HG03280 (cell line): ENCODE results near the gene VWA3B.
"Not testable (repeated sequence)": the region's sequence is repeated elsewhere in the genome, so short reads cannot be mapped to it uniquely, and the experiment has no call there.

Experiments
- ATAC-seq: cut with Tn5 transposase; IDR thresholded peaks from one replicate; pipeline ENCODE4 v1.9.1; 2021; ENCODE audit warnings: mild to moderate bottlenecking, moderate library complexity; ENCODE audit not compliant: unreplicated experiment

VWA3B gene

GRCh38 chr2:98130073-98130472 lies 43.1 kb downstream of the VWA3B start:
- not testable (repeated sequence) for ATAC-seq

- ATAC-seq: no peak
Observed at GRCh38 chr2:98134172-98135005, 47.4 kb downstream of the VWA3B start.

GRCh38 chr2:98137196-98137595 lies 50.2 kb downstream of the VWA3B start:
- no peak for ATAC-seq

GRCh38 chr2:98138978-98139377 lies 52.0 kb downstream of the VWA3B start:
- not testable (repeated sequence) for ATAC-seq

GRCh38 chr2:98140210-98140609 lies 53.2 kb downstream of the VWA3B start:
- no peak for ATAC-seq

GRCh38 chr2:98142106-98142791 lies 55.3 kb downstream of the VWA3B start:
- ATAC-seq: no peak

GRCh38 chr2:98145070-98145469 lies 58.1 kb downstream of the VWA3B start:
- no peak for ATAC-seq

GRCh38 chr2:98147900-98148299 lies 60.9 kb downstream of the VWA3B start:
- not testable (repeated sequence) for ATAC-seq

- no peak for ATAC-seq
Observed at GRCh38 chr2:98148595-98149332, 61.8 kb downstream of the VWA3B start.

- ATAC-seq: no peak
Observed at GRCh38 chr2:98149333-98149697, 62.3 kb downstream of the VWA3B start.

GRCh38 chr2:98153481-98153880 lies 66.5 kb downstream of the VWA3B start:
- no peak for ATAC-seq

GRCh38 chr2:98155291-98155690 lies 68.3 kb downstream of the VWA3B start:
- ATAC-seq: no peak

- ATAC-seq: no peak
Observed at GRCh38 chr2:98155716-98156115, 68.7 kb downstream of the VWA3B start.

GRCh38 chr2:98156304-98156703 lies 69.3 kb downstream of the VWA3B start:
- ATAC-seq: no peak

- no peak for ATAC-seq
Observed at GRCh38 chr2:98157557-98157956, 70.6 kb downstream of the VWA3B start.

GRCh38 chr2:98158305-98158704 lies 71.3 kb downstream of the VWA3B start:
- ATAC-seq: no peak

GRCh38 chr2:98160554-98160953 lies 73.6 kb downstream of the VWA3B start:
- no peak for ATAC-seq

- ATAC-seq: no peak
Observed at GRCh38 chr2:98161186-98161585, 74.2 kb downstream of the VWA3B start.

- no peak for ATAC-seq
Observed at GRCh38 chr2:98164256-98164655, 77.3 kb downstream of the VWA3B start.

- ATAC-seq: no peak
Observed at GRCh38 chr2:98165516-98166071, 78.6 kb downstream of the VWA3B start.

- no peak for ATAC-seq
Observed at GRCh38 chr2:98167916-98168315, 80.9 kb downstream of the VWA3B start.
